GM04504 (cell line): ENCODE results near the gene FBXO27.
A peak's percentile ranks its signal among the peaks of the same experiment; 100 is the strongest.
"Not testable (repeated sequence)": the region's sequence is repeated elsewhere in the genome, so short reads cannot be mapped to it uniquely, and the experiment has no call there.

Experiments
- DNase-seq: peaks from one replicate; pipeline ENCODE4 v3.0.0-alpha.2; 2012; ENCODE audit warnings: low read depth

The FBXO27 gene

GRCh38 chr19:39038098-39038497 is 5.7 kb upstream of the FBXO27 start:
- DNase-seq = peak; percentile 10

GRCh38 chr19:39037194-39037593 is 4.8 kb upstream of the FBXO27 start:
- no peak for DNase-seq

GRCh38 chr19:39036581-39036980 is 4.2 kb upstream of the FBXO27 start:
- no peak for DNase-seq

- peak; percentile 32 for DNase-seq
Observed at GRCh38 chr19:39031368-39032062, 834 bp downstream of the FBXO27 start.

DNA sequence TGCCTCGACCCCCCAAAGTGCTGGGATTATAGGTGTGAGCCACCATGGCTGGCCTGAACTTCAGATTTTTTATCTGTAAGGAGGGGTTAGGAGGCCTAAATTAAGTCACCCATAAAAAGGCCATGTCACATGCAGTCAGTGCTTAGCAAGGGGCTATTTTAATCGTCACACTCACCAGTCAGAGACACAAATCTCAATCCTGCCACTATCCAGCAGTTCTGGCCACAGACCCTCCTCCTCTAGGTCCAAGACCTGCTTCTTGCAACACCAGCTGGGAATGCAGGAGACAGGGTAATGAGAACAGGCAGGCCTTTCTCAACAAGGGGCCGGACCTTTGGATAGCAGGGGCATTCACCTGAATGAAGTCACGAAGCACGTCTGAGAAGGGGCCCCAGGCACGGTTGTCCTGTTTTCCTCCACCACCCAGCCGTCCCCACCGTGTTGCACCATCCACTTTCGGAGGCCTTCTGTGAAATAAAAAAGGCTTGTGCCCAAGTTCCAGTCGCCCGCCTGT is 1.4 kb downstream of the FBXO27 start:
- DNase-seq = no peak

DNA sequence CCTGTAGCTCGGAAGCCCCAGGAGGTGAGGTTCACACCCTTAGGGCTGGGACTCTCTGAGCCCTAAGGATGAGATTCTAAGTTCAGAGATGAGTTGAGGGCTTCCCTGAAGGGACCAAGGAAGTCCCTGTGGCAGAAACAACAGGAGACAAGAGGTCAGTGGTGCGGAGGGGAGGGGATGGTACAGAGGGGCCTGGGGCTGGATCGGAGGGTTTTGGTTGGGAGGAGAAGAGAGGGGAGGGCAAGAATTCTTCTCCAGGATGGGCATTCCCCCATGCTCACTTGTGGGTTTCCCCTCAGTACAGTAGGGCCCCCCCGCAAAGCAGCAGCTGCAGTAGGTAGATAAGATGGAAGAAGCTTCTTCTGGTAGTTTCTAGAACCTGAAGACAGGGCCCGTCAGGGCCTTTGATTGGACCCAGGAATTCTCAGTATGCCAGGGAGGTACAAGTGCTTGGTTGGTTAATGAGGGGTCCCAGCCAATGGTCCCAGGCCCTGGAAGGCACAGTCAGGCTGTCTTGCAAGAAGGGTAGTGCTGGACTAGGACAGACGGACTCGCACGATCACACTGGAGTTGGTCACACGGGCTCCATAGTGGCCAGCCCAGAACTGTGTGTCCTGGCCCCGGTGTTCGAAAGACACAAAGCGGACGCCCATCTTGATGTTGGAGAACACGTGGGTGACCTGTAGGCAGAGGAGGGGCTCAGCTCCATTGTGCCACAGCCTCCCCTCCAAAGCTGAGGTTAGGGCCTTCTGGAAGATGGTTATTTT is 7.3 kb downstream of the FBXO27 start:
- no peak for DNase-seq

DNA sequence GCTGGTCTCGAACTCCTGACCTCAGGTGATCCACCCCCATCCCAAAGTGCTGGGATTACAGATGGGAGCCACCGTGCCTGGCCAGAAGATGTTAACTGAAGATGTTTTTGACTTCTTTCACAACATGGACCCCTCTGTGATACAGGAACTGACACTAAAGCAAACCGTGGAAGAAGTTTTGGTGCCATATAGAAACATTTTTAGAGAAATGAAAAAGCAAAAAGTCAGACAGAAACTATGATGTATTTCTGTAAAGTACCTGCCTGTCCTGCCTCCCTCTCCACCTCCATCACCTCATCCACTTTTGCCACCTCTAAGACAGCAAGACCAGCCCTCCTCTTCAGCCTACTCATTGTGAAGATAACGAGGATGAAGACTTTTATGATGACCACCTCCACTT is 11.3 kb downstream of the FBXO27 start:
- DNase-seq = no peak

DNA sequence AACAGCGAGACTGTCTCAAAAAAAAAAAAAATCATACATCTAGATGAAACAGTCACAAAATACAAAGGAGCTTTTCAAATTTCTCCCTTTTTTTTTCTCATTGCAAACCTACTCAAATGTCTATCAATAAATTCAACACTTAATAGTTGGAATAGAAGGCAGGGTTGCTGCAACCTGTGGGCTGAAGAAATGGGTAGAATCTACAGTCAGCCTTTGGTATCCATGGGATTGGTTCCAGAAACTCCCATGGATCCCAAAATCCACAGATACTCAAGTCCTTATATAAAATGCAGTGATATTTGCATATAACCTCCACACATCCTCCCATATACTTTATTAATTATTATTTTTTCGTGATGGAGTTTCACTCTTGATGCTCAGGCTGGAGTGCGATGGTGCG is 14.7 kb downstream of the FBXO27 start:
- DNase-seq = no peak

GRCh38 chr19:39017026-39017425 is 15.3 kb downstream of the FBXO27 start:
- no peak for DNase-seq

- no peak for DNase-seq
Observed at GRCh38 chr19:39014037-39014436, 18.3 kb downstream of the FBXO27 start.

- no peak for DNase-seq
Observed at GRCh38 chr19:39009001-39009400, 23.3 kb downstream of the FBXO27 start.

DNA sequence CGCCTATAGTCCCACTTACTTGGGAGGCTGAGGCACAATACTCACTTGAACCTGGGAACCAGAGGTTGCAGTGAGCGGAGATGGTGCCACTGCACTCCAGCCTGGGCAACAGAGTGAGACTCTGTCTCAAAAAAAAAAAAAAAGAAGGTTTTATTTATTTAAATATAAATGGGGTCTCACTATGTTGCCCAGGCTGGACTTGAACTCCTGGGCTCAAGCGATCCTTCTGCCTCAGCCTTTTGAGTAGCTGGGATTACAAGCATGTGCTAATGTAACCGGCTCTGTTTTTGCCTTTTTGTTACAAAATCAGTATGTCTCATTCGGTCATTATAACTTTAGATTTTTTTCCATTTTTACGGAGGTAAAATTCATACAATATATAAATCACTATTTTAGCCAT is 24.2 kb downstream of the FBXO27 start:
- no peak for DNase-seq

DNA sequence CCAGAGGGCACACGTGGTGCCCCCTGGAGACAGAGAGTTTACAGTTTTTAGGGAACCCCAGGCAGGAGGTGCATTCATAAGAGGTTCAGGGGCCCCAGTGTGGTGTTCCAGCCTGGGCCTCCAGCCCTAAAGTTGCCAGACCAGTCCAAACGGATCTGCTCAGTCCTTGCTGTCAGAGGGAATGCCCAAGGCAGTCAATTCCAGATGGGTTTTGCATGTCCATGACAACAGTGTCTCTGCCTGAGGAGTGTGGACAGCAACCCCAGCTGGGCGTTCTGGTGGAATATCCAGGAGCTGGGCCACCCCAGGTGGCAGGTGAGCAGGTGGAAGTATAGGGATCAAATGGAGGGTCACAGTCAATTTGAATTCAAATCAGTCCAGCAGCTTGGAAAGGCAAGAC is 25.3 kb downstream of the FBXO27 start:
- no peak for DNase-seq

- DNase-seq = no peak
Observed at GRCh38 chr19:39004403-39004802, 27.9 kb downstream of the FBXO27 start.

DNA sequence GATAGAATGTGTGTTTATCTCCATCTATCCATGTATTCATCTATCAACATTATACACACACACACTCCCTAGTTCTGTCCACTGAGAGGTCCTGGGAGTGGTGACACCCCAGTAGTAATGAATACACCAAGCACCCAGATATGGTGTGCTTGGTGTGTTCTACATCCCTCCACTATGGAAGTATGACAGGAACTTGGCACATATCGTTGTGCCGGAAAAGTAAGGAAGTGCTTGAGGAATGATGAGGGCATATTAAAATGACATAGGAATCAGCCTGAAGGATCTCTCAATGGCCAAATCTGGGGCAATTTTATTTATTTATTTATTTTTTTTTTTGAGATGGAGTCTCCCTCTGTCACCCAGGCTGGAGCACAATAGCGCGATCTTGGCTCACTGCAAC is 28.6 kb downstream of the FBXO27 start:
- no peak for DNase-seq

GRCh38 chr19:39003188-39003587 is 29.2 kb downstream of the FBXO27 start:
- DNase-seq = no peak

DNA sequence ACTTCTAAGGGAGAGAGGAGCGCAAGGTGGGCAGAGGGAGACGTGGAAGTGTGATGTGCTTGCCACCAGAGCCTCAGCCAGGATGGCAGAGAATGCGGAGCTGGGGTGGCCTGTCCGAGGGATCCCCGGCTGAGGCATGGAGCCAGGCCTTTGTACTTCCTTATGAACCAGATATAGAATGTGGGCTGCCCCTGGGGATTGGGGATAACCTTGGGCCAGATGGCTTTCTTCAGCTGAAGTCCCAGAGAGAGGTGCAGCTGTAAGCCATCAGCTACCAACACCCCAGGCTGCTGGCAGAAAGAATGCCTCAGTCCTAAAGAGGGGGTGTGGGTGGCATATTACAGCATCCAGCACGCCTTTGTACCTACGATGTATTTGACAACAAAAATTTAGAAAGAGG is 31.3 kb downstream of the FBXO27 start:
- DNase-seq = no peak

GRCh38 chr19:38997576-38997975 is 34.8 kb downstream of the FBXO27 start:
- DNase-seq = not testable (repeated sequence)

DNA sequence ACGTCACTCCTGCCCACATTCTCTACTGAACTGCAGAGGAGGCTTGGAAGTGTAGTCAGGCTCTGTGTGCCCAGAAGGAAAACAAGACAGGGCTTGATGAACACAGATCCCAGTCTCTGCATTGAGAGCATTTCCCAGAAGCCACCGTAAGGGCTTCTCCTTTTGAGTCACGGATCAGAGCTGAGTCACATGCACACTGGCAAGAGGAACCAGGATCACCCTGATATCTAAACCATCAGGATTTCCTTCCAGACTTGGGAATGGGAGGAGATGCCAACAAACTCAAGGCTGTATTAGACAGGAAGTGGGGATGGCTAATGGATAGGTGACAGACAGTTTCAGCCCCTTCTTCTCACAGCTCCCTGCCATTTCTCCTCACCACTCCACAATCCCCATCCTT is 39.1 kb downstream of the FBXO27 start:
- DNase-seq = no peak

- no peak for DNase-seq
Observed at GRCh38 chr19:38990949-38991697, 41.2 kb downstream of the FBXO27 start.

- not testable (repeated sequence) for DNase-seq
Observed at GRCh38 chr19:38989614-38990013, 42.7 kb downstream of the FBXO27 start.

- DNase-seq = no peak
Observed at GRCh38 chr19:38989066-38989605, 43.2 kb downstream of the FBXO27 start.
